ENCODE data around the gene CACNA1F. TPM values are rescaled to one million over a fixed set of nuclear protein-coding genes. Genes with fewer than 3 reads are reported as not detected.
A peak's percentile ranks its signal among the peaks of the same experiment; 100 is the strongest.

Gene CACNA1F
- total RNA-seq, 1 donor from 2014 or later, result under 0.01 TPM

GRCh38 chrX:49257074-49257790 is 24.1 kb upstream of the CACNA1F start:
- DNase-seq, result no peak

- DNase-seq, result no peak
These were observed 23.3 kb upstream of the CACNA1F start for GRCh38 chrX:49256268-49256995.

GRCh38 chrX:49254639-49255038 is 21.5 kb upstream of the CACNA1F start:
- no peak for DNase-seq

- no peak for DNase-seq
These were observed 18.2 kb upstream of the CACNA1F start for GRCh38 chrX:49251325-49251724.

- DNase-seq, result no peak
These were observed 17.4 kb upstream of the CACNA1F start for GRCh38 chrX:49250578-49250977.

DNA sequence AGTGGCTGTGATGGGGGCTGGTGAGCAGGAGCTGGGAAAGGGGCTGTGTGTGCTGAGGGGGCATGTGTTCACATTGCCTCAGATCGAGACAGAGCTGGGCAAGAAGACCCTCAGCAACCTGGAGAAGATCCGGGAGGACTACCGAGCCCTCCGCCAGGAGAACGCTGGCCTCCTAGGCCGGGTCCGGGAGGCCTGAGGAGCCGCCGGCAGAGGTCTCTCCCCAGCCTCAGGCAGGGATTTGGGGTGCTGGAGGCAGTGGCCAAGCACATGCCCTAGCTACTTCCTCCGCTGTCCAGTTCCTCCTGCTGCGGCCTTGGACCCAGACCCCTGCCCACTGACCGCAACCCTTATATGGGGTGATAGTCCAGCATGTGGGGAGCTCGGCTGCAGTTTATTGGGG is 16.9 kb upstream of the CACNA1F start:
- DNase-seq, result no peak

DNA sequence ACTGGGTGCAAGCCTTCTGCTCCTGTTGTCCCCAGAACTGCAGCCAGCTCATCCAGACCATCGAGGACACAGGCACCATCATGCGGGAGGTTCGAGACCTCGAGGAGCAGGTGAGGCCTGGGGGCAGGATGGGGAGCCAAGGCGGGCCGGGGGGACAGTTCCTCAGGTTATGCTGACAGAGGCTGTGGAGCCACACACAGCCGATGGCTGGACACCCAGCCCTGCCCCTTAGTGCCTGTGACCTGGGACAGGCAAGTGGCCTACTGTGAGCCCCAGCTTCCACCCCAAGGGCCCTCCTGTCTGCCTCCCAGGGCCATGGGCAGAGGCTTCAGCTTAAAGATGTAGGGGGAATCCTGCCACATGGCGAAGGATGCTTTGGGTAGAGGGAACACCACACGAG is 16.5 kb upstream of the CACNA1F start:
- DNase-seq, result no peak

DNA sequence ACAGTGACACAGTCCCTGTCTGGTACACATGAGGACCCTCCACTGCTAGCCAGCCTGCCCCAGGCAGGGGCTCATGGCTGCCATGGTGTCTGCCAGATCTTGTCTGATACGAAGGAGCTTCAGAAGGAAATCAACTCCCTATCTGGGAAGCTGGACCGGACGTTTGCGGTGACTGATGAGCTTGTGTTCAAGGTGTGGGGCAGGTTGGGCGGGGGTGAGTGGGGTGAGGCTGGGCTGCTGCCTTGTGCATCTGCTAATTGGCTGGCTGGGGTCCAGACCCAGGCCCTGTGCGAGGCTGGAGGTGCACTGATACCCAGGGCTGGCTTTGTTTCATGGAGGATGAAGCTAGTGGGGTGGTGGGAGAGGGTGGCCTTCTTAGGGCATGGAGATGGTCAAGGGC is 15.9 kb upstream of the CACNA1F start:
- no peak for DNase-seq

- no peak for DNase-seq
These were observed 15.0 kb upstream of the CACNA1F start for GRCh38 chrX:49247916-49248811.

GRCh38 chrX:49247346-49247745 is 14.2 kb upstream of the CACNA1F start:
- no peak for DNase-seq

DNA sequence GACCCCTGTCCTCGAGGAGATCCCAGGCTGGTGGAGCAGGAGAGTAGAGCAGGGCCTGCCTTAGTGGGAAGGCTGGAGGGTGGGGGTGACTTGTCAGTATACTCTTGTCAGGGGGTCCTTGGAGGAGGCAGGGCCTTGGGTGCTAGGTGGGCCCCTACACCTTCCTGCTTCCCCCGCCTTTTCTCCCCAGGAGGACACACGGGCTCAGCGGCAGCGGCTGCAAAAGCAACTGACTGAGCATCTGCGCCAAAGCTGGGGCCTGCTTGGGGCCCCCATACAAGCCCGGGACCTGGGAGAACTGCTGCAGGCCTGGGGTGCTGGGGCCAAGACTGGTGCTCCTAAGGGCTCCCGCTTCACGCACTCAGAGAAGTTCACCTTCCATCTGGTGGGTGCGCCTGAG is 13.4 kb upstream of the CACNA1F start:
- DNase-seq, result no peak

DNA sequence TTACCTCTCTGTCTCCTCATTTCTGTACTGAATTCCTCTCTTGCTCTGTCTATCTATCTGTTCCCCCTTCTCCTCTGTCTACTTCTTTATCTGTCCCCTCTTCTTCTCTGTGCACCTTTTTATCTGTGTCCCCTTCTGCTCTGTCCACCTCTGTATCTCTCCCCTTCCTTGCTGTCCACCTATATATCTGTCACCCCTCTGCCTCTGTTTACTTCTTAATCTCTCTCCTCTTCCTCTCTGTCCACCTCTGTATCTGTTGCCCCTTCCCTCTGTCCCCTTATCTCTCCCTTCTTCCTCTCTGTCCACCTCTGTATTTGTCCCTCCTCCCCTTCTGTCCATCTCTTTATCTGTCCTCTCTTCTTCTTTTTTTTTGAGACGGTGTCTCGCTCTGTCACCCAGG is 11.1 kb upstream of the CACNA1F start:
- no peak for DNase-seq

GRCh38 chrX:49243166-49243565 is 10.0 kb upstream of the CACNA1F start:
- DNase-seq, result no peak

- peak; percentile 31 for DNase-seq
These were observed 9.5 kb upstream of the CACNA1F start for GRCh38 chrX:49242545-49243066.

- DNase-seq, result no peak
These were observed 5.6 kb upstream of the CACNA1F start for GRCh38 chrX:49238735-49239134.

- no peak for DNase-seq
These were observed 3.9 kb upstream of the CACNA1F start for GRCh38 chrX:49237060-49237459.

- no peak for DNase-seq
These were observed 881 bp upstream of the CACNA1F start for GRCh38 chrX:49233887-49234555.

GRCh38 chrX:49232525-49232924 is 615 bp downstream of the CACNA1F start:
- DNase-seq, result no peak

DNA sequence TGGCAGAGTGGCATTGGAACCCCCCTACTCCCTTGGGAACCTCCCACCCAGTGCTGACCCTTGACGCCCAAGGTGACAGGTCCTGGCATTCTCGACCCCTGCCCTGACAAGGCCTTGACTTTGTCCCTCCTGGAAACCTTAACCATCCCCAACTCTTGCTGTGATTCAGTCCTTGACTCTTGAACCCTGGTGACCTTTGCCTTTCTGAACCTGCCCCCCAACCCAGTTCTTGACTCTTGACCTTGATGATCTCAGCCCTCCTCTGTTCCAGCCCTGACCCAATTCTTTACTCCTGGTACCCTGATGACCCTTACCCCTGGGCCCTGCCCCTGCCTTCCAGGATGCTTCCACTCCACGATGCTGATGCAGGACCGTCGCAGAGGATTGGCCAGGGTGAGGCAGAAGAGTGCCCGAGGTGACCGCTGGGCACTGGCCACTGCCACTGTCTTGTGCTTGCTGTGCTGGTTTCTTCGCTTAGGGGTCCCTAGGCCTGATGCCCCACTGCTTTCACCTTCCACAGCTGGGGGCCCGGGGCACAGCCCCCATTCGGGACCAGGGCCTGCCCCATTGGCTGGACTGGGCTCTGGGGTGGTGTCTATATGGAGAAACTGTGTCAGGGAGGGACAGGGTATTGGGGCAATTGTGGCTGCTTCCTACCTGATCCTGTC is 1.7 kb downstream of the CACNA1F start:
- DNase-seq, result no peak

- peak; percentile 17 for DNase-seq
These were observed 2.5 kb downstream of the CACNA1F start for GRCh38 chrX:49230500-49231232.

DNA sequence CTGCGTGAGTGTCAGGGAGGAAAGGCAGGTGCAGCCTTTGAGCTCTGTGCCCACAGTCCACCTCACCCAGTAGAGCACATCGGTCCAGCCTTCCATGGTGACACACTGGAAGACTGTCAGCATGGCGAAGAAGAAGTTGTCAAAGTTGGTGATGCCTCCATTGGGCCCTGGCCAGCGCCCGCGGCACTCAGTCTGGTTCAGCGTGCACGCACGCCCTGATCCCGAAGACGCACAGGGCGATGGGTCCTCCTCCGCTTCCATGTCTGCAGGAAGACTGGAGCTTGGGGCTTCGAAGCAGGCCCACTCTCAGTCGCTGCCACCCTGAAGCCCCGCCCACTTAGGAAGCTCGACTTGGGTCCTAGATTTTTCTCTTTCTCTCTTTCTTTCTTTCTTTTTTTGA is 5.0 kb downstream of the CACNA1F start:
- no peak for DNase-seq

Measured in dermis blood vessel endothelial cell (primary cell).